Upper lobe of left lung (tissue), 4 donors: ENCODE data around the gene VAC14.

ENCODE experiments used
- EP300 ChIP-seq, 4 donors: sonication (generic); formaldehyde crosslinking; IDR thresholded peaks; one replicate each; pipeline ENCODE4 v1.5.1; 2017; ENCODE audit warnings: antibody characterized with exemption in 4 of 4, control low read depth in 2 of 4
- POLR2A ChIP-seq, 4 donors: fragments of 450-650 bp; IDR thresholded peaks; one replicate each; pipeline ENCODE4 v1.5.1; 2016 to 2017; ENCODE audit warnings: antibody characterized with exemption in 4 of 4, mild to moderate bottlenecking in 2 of 4
- POLR2AphosphoS5 ChIP-seq, 2 donors: sonication (generic); formaldehyde crosslinking; IDR thresholded peaks; one replicate each; pipeline ENCODE4 v1.5.1; 2017; ENCODE audit warnings: antibody characterized with exemption in 2 of 2
- TF ChIP-seq, protein P1 (sequence below), 6 experiments: fragments of 450-650 bp in 4 of 6; fragments of 200-600 bp in 2 of 6; sonication (generic) in 2 of 6; IDR thresholded peaks; one replicate each; pipeline ENCODE4 v1.5.1; 2016 to 2019; ENCODE audit warnings: antibody characterized with exemption in 6 of 6

- TF ChIP-seq, protein P1, sequence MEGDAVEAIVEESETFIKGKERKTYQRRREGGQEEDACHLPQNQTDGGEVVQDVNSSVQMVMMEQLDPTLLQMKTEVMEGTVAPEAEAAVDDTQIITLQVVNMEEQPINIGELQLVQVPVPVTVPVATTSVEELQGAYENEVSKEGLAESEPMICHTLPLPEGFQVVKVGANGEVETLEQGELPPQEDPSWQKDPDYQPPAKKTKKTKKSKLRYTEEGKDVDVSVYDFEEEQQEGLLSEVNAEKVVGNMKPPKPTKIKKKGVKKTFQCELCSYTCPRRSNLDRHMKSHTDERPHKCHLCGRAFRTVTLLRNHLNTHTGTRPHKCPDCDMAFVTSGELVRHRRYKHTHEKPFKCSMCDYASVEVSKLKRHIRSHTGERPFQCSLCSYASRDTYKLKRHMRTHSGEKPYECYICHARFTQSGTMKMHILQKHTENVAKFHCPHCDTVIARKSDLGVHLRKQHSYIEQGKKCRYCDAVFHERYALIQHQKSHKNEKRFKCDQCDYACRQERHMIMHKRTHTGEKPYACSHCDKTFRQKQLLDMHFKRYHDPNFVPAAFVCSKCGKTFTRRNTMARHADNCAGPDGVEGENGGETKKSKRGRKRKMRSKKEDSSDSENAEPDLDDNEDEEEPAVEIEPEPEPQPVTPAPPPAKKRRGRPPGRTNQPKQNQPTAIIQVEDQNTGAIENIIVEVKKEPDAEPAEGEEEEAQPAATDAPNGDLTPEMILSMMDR (IDR thresholded peaks at IDR 0.05) = no peak
- TF ChIP-seq POLR2A (IDR thresholded peaks at IDR 0.05) (no peak), POLR2AphosphoS5 (IDR thresholded peaks at IDR 0.05) (no peak), EP300 (IDR thresholded peaks at IDR 0.05) (no peak)
Observed at GRCh38 chr16:70689970-70690891, 110.7 kb downstream of the VAC14 start.
